Stimulated activated naive CD8-positive, alpha-beta T cell treated with anti-CD3 and anti-CD28 coated beads, Interleukin-15, amount 100 ng/mL, for 72 hours (primary cell): ENCODE results near the gene RPL22.

Source experiments
- ATAC-seq: fragments of 150-1000 bp; cut with Tn5 transposase; 2 replicates; pipeline ENCODE4 v1.10.0; 2021; ENCODE audit warnings: mild to moderate bottlenecking, moderate library complexity
- DNase-seq, 2 donors: peaks; one replicate each; pipeline ENCODE4 v3.0.0; 2021 to 2022
- H3K27ac Mint-ChIP-seq, 2 donors: one replicate each; pipeline ENCODE4 v1.8.0; 2022; ENCODE audit warnings: mild to moderate bottlenecking in 2 of 2, mixed read lengths in 2 of 2, moderate library complexity in 2 of 2
- H3K27me3 Mint-ChIP-seq: one replicate; pipeline ENCODE4 v1.8.0; 2022; ENCODE audit warnings: mixed read lengths
- H3K4me1 Mint-ChIP-seq: one replicate; pipeline ENCODE4 v1.8.0; 2022; ENCODE audit warnings: mild to moderate bottlenecking, mixed read lengths
- H3K4me3 Mint-ChIP-seq, 2 donors: one replicate each; pipeline ENCODE4 v1.8.0; 2022; ENCODE audit warnings: mild to moderate bottlenecking in 2 of 2, mixed read lengths in 2 of 2, moderate library complexity in 1 of 2
- H3K9me3 Mint-ChIP-seq, 2 donors: one replicate each; pipeline ENCODE4 v1.8.0; 2022; ENCODE audit warnings: mixed read lengths in 2 of 2

Gene RPL22

GRCh38 chr1:6145396-6145750 is 54.0 kb downstream of the RPL22 start:
- peaks cover 11% of the 10 kb centered on the region for H3K4me1 Mint-ChIP-seq
- no peaks in the 10 kb centered on the region for H3K27me3 Mint-ChIP-seq
- no peaks in the 10 kb centered on the region for H3K9me3 Mint-ChIP-seq
- no peak for ATAC-seq
- H3K27ac Mint-ChIP-seq = no peak overlapping the region
- DNase-seq = no peak
- no peak overlapping the region for H3K4me3 Mint-ChIP-seq

GRCh38 chr1:6144647-6145395 is 54.6 kb downstream of the RPL22 start:
- ATAC-seq (no peak), DNase-seq (no peak)
- Mint-ChIP-seq H3K9me3 (no peaks in the 10 kb centered on the region), H3K27ac (no peak overlapping the region), H3K4me1 (peaks cover 11% of the 10 kb centered on the region), H3K4me3 (no peak overlapping the region), H3K27me3 (no peaks in the 10 kb centered on the region)

GRCh38 chr1:6144175-6144574 is 55.2 kb downstream of the RPL22 start:
- no peaks in the 10 kb centered on the region for H3K27me3 Mint-ChIP-seq
- peaks cover 11% of the 10 kb centered on the region for H3K4me1 Mint-ChIP-seq
- no peak for ATAC-seq
- no peak for DNase-seq
- no peak overlapping the region for H3K27ac Mint-ChIP-seq
- no peak overlapping the region for H3K4me3 Mint-ChIP-seq
- no peaks in the 10 kb centered on the region for H3K9me3 Mint-ChIP-seq

GRCh38 chr1:6143395-6143794 is 56.0 kb downstream of the RPL22 start:
- no peaks in the 10 kb centered on the region for H3K27me3 Mint-ChIP-seq
- DNase-seq (no peak), ATAC-seq (no peak)
- H3K4me1 Mint-ChIP-seq = peaks cover 3% of the 10 kb centered on the region
- H3K4me3 Mint-ChIP-seq = no peak overlapping the region
- H3K9me3 Mint-ChIP-seq = no peaks in the 10 kb centered on the region
- no peak overlapping the region for H3K27ac Mint-ChIP-seq

GRCh38 chr1:6142734-6143133 is 56.7 kb downstream of the RPL22 start:
- no peaks in the 10 kb centered on the region for H3K4me1 Mint-ChIP-seq
- H3K27me3 Mint-ChIP-seq = no peaks in the 10 kb centered on the region
- no peak overlapping the region for H3K27ac Mint-ChIP-seq
- H3K9me3 Mint-ChIP-seq = no peaks in the 10 kb centered on the region
- ATAC-seq (no peak), DNase-seq (no peak)
- no peak overlapping the region for H3K4me3 Mint-ChIP-seq

- H3K4me3 Mint-ChIP-seq = no peak overlapping the region
- H3K9me3 Mint-ChIP-seq = no peaks in the 10 kb centered on the region
- no peaks in the 10 kb centered on the region for H3K4me1 Mint-ChIP-seq
- no peaks in the 10 kb centered on the region for H3K27me3 Mint-ChIP-seq
- ATAC-seq (peak; percentile 3), DNase-seq (no peak)
- no peak overlapping the region for H3K27ac Mint-ChIP-seq
Observed at GRCh38 chr1:6142036-6142621, 57.3 kb downstream of the RPL22 start.

GRCh38 chr1:6141592-6141991 is 57.8 kb downstream of the RPL22 start:
- DNase-seq (peak in 1 of 2 donors; percentile 58), ATAC-seq (peak; percentile 89)
- Mint-ChIP-seq H3K9me3 (no peaks in the 10 kb centered on the region), H3K4me3 (no peak overlapping the region), H3K27ac (no peak overlapping the region), H3K27me3 (no peaks in the 10 kb centered on the region), H3K4me1 (no peaks in the 10 kb centered on the region)

GRCh38 chr1:6140413-6140812 is 59.0 kb downstream of the RPL22 start:
- Mint-ChIP-seq H3K9me3 (no peaks in the 10 kb centered on the region), H3K27ac (no peak overlapping the region), H3K4me1 (no peaks in the 10 kb centered on the region), H3K4me3 (no peak overlapping the region), H3K27me3 (no peaks in the 10 kb centered on the region)
- ATAC-seq (no peak), DNase-seq (no peak)

- DNase-seq = no peak
- Mint-ChIP-seq H3K9me3 (no peaks in the 10 kb centered on the region), H3K4me3 (no peak overlapping the region), H3K27me3 (no peaks in the 10 kb centered on the region), H3K27ac (no peak overlapping the region), H3K4me1 (no peaks in the 10 kb centered on the region)
- no peak for ATAC-seq
Observed at GRCh38 chr1:6137758-6138157, 61.6 kb downstream of the RPL22 start.

- Mint-ChIP-seq H3K4me3 (no peak overlapping the region), H3K27ac (no peak overlapping the region), H3K27me3 (no peaks in the 10 kb centered on the region), H3K4me1 (no peaks in the 10 kb centered on the region), H3K9me3 (peaks cover 0 to 8% of the 10 kb centered on the region in 2 donors)
- DNase-seq = no peak
- ATAC-seq = no peak
Observed at GRCh38 chr1:6136516-6137220, 62.7 kb downstream of the RPL22 start.
